CD8-positive, alpha-beta memory T cell (primary cell): ENCODE data around the gene TBC1D5. TPM values are rescaled to one million over a fixed set of nuclear protein-coding genes. Genes with fewer than 3 reads are reported as not detected.
A peak's percentile ranks its signal among the peaks of the same experiment; 100 is the strongest.

Experiments
- CTCF ChIA-PET: fragments of 350-600 bp; sonication (Branson Sonifier 250); formaldehyde crosslinking; loops from one replicate; lab custom pipeline; 2021; ENCODE audit warnings: antibody characterized with exemption; lab: Charles Lee
- POLR2A ChIA-PET: fragments of 350-600 bp; sonication (Branson Sonifier 250); formaldehyde crosslinking; loops from one replicate; lab custom pipeline; 2021; ENCODE audit warnings: antibody characterized with exemption; lab: Charles Lee
- DNase-seq, 5 donors: peaks; one replicate each; pipeline versions ENCODE4 v3.0.0 to v3.0.0-alpha.2; 2020 to 2022; ENCODE audit warnings: mixed read lengths in 1 of 5
- H3K27ac ChIP-seq: one replicate; pipeline ENCODE4 v1.7.0; 2013; ENCODE audit warnings: low read depth, mild to moderate bottlenecking, low read length, moderate library complexity
- H3K27me3 ChIP-seq: 2 replicates; pipeline ENCODE4 v1.7.0; 2013; ENCODE audit warnings: low read length, mild to moderate bottlenecking; ENCODE audit not compliant: insufficient read depth, poor library complexity, severe bottlenecking
- H3K36me3 ChIP-seq: 2 replicates; pipeline ENCODE4 v1.7.0; 2013; ENCODE audit warnings: mild to moderate bottlenecking, low read length, moderate library complexity; ENCODE audit not compliant: insufficient read depth
- H3K4me1 ChIP-seq: 2 replicates; pipeline ENCODE4 v1.7.0; 2013; ENCODE audit warnings: mild to moderate bottlenecking, low read length, moderate library complexity; ENCODE audit not compliant: insufficient read depth
- H3K4me3 ChIP-seq: 2 replicates; pipeline ENCODE4 v1.7.0; 2013; ENCODE audit warnings: mild to moderate bottlenecking, low read length
- H3K9me3 ChIP-seq: 2 replicates; pipeline ENCODE4 v1.7.0; 2013; ENCODE audit warnings: mild to moderate bottlenecking, low read length
- H3K27ac Mint-ChIP-seq, 8 donors: one replicate each; pipeline ENCODE4 v1.8.0; 2020 to 2021; ENCODE audit warnings: mixed read lengths in 8 of 8, mild to moderate bottlenecking in 6 of 8, inconsistent platforms in 3 of 8, moderate library complexity in 3 of 8
- H3K27me3 Mint-ChIP-seq, 2 donors: one replicate each; pipeline ENCODE4 v1.8.0; 2020 to 2021; ENCODE audit warnings: mixed read lengths in 2 of 2, mild to moderate bottlenecking in 1 of 2, moderate library complexity in 1 of 2
- H3K36me3 Mint-ChIP-seq, 3 donors: one replicate each; pipeline ENCODE4 v1.8.0; 2020 to 2021; ENCODE audit warnings: mixed read lengths in 3 of 3, inconsistent platforms in 1 of 3, mild to moderate bottlenecking in 1 of 3
- H3K4me1 Mint-ChIP-seq, 3 donors: one replicate each; pipeline ENCODE4 v1.8.0; 2020 to 2021; ENCODE audit warnings: mixed read lengths in 3 of 3, inconsistent platforms in 1 of 3, mild to moderate bottlenecking in 1 of 3
- H3K4me3 Mint-ChIP-seq, 7 donors: one replicate each; pipeline ENCODE4 v1.8.0; 2020 to 2021; ENCODE audit warnings: mixed read lengths in 7 of 7, mild to moderate bottlenecking in 6 of 7, moderate library complexity in 4 of 7, inconsistent platforms in 2 of 7
- H3K9me3 Mint-ChIP-seq, 5 donors: one replicate each; pipeline ENCODE4 v1.8.0; 2020 to 2022; ENCODE audit warnings: mixed read lengths in 5 of 5, mild to moderate bottlenecking in 3 of 5, moderate library complexity in 2 of 5, inconsistent platforms in 1 of 5
- polyA plus RNA-seq: library from polyadenylated mRNA; unstranded; fragments of 300-500 nt; fragmentation: Illumina TruSeq; gene quantifications from one replicate; pipeline ENCODE4 v1.2.3, GENCODE V29; 2021
- total RNA-seq, 2 experiments: library from RNA; stranded (reverse); gene quantifications; one replicate each; pipeline ENCODE4 v1.2.3, GENCODE V29; 2021

Gene TBC1D5
- total and polyA plus RNA-seq, 3 experiments from 2014 or later, result 35.8 to 45.1 (median 40.0) TPM

- no peaks in the 10 kb centered on the region for H3K4me1 ChIP-seq
- CTCF ChIA-PET, result no interaction called here
- POLR2A ChIA-PET, result no interaction called here
- H3K4me3 ChIP-seq, result no peak overlapping the region
- no peak overlapping the region for H3K27ac ChIP-seq
- Mint-ChIP-seq H3K9me3 (no peaks in the 10 kb centered on the region), H3K27ac (peak overlapping the region in 1 of 8 donors; percentile 22), H3K4me3 (no peak overlapping the region), H3K4me1 (no peaks in the 10 kb centered on the region), H3K36me3 (peaks cover 5 to 9% (median 8%) of the 10 kb centered on the region in 3 donors), H3K27me3 (peaks cover 0 to 2% of the 10 kb centered on the region in 2 donors)
- H3K36me3 ChIP-seq, result no peaks in the 10 kb centered on the region
- no peak for DNase-seq
- no peaks in the 10 kb centered on the region for H3K27me3 ChIP-seq
- no peaks in the 10 kb centered on the region for H3K9me3 ChIP-seq
Measured at GRCh38 chr3:17433876-17434275, 308.6 kb downstream of the TBC1D5 start.

GRCh38 chr3:17432236-17432635, 310.2 kb downstream of the TBC1D5 start:
- Histone ChIP-seq H3K27me3 (no peaks in the 10 kb centered on the region), H3K4me3 (no peak overlapping the region), H3K36me3 (no peaks in the 10 kb centered on the region), H3K9me3 (no peaks in the 10 kb centered on the region), H3K27ac (no peak overlapping the region), H3K4me1 (no peaks in the 10 kb centered on the region)
- POLR2A ChIA-PET, result no interaction called here
- Mint-ChIP-seq H3K27me3 (peaks cover 0 to 2% of the 10 kb centered on the region in 2 donors), H3K4me1 (no peaks in the 10 kb centered on the region), H3K27ac (no peak overlapping the region), H3K9me3 (no peaks in the 10 kb centered on the region), H3K36me3 (peaks cover 0 to 6% (median 3%) of the 10 kb centered on the region in 3 donors), H3K4me3 (no peak overlapping the region)
- no peak for DNase-seq
- CTCF ChIA-PET, result no interaction called here

GRCh38 chr3:17431484-17432045, 310.9 kb downstream of the TBC1D5 start:
- H3K9me3 ChIP-seq, result no peaks in the 10 kb centered on the region
- H3K27me3 ChIP-seq, result no peaks in the 10 kb centered on the region
- no peak overlapping the region for H3K4me3 ChIP-seq
- CTCF ChIA-PET, result no interaction called here
- H3K4me1 ChIP-seq, result no peaks in the 10 kb centered on the region
- POLR2A ChIA-PET, result no interaction called here
- H3K9me3 Mint-ChIP-seq, result no peaks in the 10 kb centered on the region
- no peak overlapping the region for H3K27ac ChIP-seq
- no peak overlapping the region for H3K4me3 Mint-ChIP-seq
- peaks cover 0 to 4% (median 3%) of the 10 kb centered on the region in 3 donors for H3K36me3 Mint-ChIP-seq
- no peak for DNase-seq
- H3K27me3 Mint-ChIP-seq, result peaks cover 0 to 2% of the 10 kb centered on the region in 2 donors
- no peaks in the 10 kb centered on the region for H3K36me3 ChIP-seq
- H3K27ac Mint-ChIP-seq, result no peak overlapping the region
- no peaks in the 10 kb centered on the region for H3K4me1 Mint-ChIP-seq

GRCh38 chr3:17431004-17431403, 311.4 kb downstream of the TBC1D5 start:
- no peaks in the 10 kb centered on the region for H3K27me3 ChIP-seq
- no peaks in the 10 kb centered on the region for H3K9me3 ChIP-seq
- Mint-ChIP-seq H3K27ac (no peak overlapping the region), H3K9me3 (no peaks in the 10 kb centered on the region), H3K27me3 (peaks cover 0 to 2% of the 10 kb centered on the region in 2 donors), H3K4me1 (no peaks in the 10 kb centered on the region), H3K36me3 (peaks cover 0 to 4% (median 3%) of the 10 kb centered on the region in 3 donors), H3K4me3 (no peak overlapping the region)
- H3K36me3 ChIP-seq, result no peaks in the 10 kb centered on the region
- ChIA-PET CTCF (no interaction called here), POLR2A (no interaction called here)
- DNase-seq, result no peak
- H3K4me1 ChIP-seq, result no peaks in the 10 kb centered on the region
- H3K4me3 ChIP-seq, result no peak overlapping the region
- H3K27ac ChIP-seq, result no peak overlapping the region

GRCh38 chr3:17430582-17430981, 311.8 kb downstream of the TBC1D5 start:
- Histone ChIP-seq H3K4me1 (no peaks in the 10 kb centered on the region), H3K4me3 (no peak overlapping the region), H3K27me3 (no peaks in the 10 kb centered on the region), H3K36me3 (no peaks in the 10 kb centered on the region), H3K9me3 (no peaks in the 10 kb centered on the region), H3K27ac (no peak overlapping the region)
- Mint-ChIP-seq H3K27ac (no peak overlapping the region), H3K4me1 (no peaks in the 10 kb centered on the region), H3K27me3 (peaks cover 0 to 2% of the 10 kb centered on the region in 2 donors), H3K36me3 (peaks cover 0 to 5% (median 2%) of the 10 kb centered on the region in 3 donors), H3K9me3 (no peaks in the 10 kb centered on the region), H3K4me3 (no peak overlapping the region)
- no peak for DNase-seq
- CTCF ChIA-PET, result no interaction called here
- POLR2A ChIA-PET, result no interaction called here

- Mint-ChIP-seq H3K9me3 (no peaks in the 10 kb centered on the region), H3K4me1 (no peaks in the 10 kb centered on the region), H3K27me3 (no peaks in the 10 kb centered on the region), H3K27ac (no peak overlapping the region), H3K36me3 (peaks cover 2 to 8% (median 4%) of the 10 kb centered on the region in 3 donors), H3K4me3 (no peak overlapping the region)
- H3K27ac ChIP-seq, result no peak overlapping the region
- H3K27me3 ChIP-seq, result no peaks in the 10 kb centered on the region
- H3K4me1 ChIP-seq, result no peaks in the 10 kb centered on the region
- no peak overlapping the region for H3K4me3 ChIP-seq
- ChIA-PET CTCF (interaction anchor here (0.7 to 1.1 kb wide), 2 partner anchors 11 to 417 kb away, joined by 3 to 4 read pairs; no protein-coding TSS in a partner anchor), POLR2A (no interaction called here)
- H3K36me3 ChIP-seq, result no peaks in the 10 kb centered on the region
- H3K9me3 ChIP-seq, result no peaks in the 10 kb centered on the region
- DNase-seq, result no peak
Measured at GRCh38 chr3:17423786-17424536, 318.5 kb downstream of the TBC1D5 start.

GRCh38 chr3:17422636-17423035, 319.8 kb downstream of the TBC1D5 start:
- no peak overlapping the region for H3K27ac Mint-ChIP-seq
- no peak for DNase-seq
- Histone ChIP-seq H3K4me3 (no peak overlapping the region), H3K27me3 (no peaks in the 10 kb centered on the region), H3K4me1 (no peaks in the 10 kb centered on the region), H3K9me3 (no peaks in the 10 kb centered on the region), H3K36me3 (no peaks in the 10 kb centered on the region), H3K27ac (no peak overlapping the region)
- no peaks in the 10 kb centered on the region for H3K9me3 Mint-ChIP-seq
- H3K36me3 Mint-ChIP-seq, result peaks cover 2 to 10% (median 4%) of the 10 kb centered on the region in 3 donors
- H3K4me1 Mint-ChIP-seq, result no peaks in the 10 kb centered on the region
- CTCF ChIA-PET, result no interaction called here
- no peak overlapping the region for H3K4me3 Mint-ChIP-seq
- no peaks in the 10 kb centered on the region for H3K27me3 Mint-ChIP-seq
- POLR2A ChIA-PET, result no interaction called here

GRCh38 chr3:17420668-17421067, 321.8 kb downstream of the TBC1D5 start:
- ChIA-PET POLR2A (no interaction called here), CTCF (interaction anchor here (1.2 kb wide), 1 partner anchor 60 kb away, joined by 3 read pairs; no protein-coding TSS in a partner anchor)
- peaks cover 2 to 8% (median 4%) of the 10 kb centered on the region in 3 donors for H3K36me3 Mint-ChIP-seq
- H3K4me1 ChIP-seq, result no peaks in the 10 kb centered on the region
- no peaks in the 10 kb centered on the region for H3K27me3 Mint-ChIP-seq
- H3K27ac Mint-ChIP-seq, result no peak overlapping the region
- no peaks in the 10 kb centered on the region for H3K27me3 ChIP-seq
- no peaks in the 10 kb centered on the region for H3K4me1 Mint-ChIP-seq
- H3K9me3 Mint-ChIP-seq, result no peaks in the 10 kb centered on the region
- no peaks in the 10 kb centered on the region for H3K9me3 ChIP-seq
- no peak overlapping the region for H3K4me3 Mint-ChIP-seq
- H3K27ac ChIP-seq, result no peak overlapping the region
- H3K36me3 ChIP-seq, result no peaks in the 10 kb centered on the region
- DNase-seq, result no peak
- no peak overlapping the region for H3K4me3 ChIP-seq
